NK-92 (cell line): ENCODE measurements around the gene NKX6-1.

Experiments used
- DNase-seq: peaks from one replicate; lab custom pipeline; 2025; ENCODE audit not compliant: unreplicated experiment; lab: John Stamatoyannopoulos, UW

Gene NKX6-1

DNA sequence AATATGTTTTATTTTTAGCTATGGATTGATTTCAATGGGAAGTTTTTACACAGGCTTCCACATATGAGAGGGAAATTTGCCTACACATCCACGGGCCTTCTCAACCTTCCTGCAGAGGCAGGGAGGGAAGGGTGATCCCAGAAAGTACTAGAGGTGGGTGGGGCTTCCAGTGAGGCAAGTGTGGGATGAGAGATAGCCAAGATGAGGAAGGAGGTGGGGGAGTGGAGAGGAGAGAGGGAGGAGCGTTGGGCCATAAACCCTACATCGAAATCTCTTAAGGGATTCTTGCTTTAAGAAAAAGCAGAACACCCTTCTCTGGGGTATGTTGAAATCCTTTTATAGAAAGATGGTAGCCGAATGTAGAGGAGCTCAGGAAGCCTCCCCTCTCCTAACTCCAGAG lies 19.0 kb downstream of the NKX6-1 start:
- DNase-seq: no peak

GRCh38 chr4:84479663-84480062 lies 19.4 kb downstream of the NKX6-1 start:
- DNase-seq: no peak

- no peak for DNase-seq
Measured at GRCh38 chr4:84477738-84478137, 21.4 kb downstream of the NKX6-1 start.

DNA sequence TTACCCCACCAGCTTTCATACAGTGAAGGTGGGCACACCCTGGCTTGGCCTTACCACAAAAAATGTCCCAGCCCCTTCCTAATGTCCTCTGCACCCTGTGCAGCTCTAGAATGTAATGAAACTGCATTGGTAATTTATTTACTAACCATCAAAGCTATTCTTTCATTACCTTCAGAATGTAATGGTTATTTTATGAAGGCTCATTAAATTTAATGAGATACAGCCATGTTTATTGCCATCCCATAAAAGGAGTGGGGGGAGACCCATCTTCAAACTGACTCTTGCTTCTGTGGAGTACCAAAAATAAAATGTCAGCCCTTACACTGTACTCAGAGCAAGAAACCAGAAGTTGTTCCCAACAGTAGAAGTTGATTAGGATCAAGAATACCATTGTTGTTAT lies 25.0 kb downstream of the NKX6-1 start:
- no peak for DNase-seq

- no peak for DNase-seq
Measured at GRCh38 chr4:84472154-84472553, 26.9 kb downstream of the NKX6-1 start.

- no peak for DNase-seq
Measured at GRCh38 chr4:84470204-84470785, 28.8 kb downstream of the NKX6-1 start.

DNA sequence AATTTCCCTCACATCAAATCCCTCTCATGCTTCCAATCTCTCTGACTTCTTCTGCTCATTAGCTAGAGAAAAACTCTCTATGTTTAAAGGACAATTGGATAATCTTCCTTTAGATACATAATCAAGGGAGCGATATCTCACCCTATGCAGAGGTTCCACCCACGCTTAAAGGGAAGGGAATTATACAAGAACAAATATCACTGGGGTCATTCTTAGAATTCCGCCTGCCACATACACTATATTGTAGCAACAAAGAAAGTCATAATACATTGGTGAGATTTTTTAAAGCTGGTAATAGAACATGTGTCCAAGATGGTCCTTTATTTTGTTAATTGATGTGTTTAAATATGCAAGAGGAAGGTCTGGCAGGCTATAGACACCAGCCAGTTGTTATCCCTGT lies 31.5 kb downstream of the NKX6-1 start:
- DNase-seq: no peak

DNA sequence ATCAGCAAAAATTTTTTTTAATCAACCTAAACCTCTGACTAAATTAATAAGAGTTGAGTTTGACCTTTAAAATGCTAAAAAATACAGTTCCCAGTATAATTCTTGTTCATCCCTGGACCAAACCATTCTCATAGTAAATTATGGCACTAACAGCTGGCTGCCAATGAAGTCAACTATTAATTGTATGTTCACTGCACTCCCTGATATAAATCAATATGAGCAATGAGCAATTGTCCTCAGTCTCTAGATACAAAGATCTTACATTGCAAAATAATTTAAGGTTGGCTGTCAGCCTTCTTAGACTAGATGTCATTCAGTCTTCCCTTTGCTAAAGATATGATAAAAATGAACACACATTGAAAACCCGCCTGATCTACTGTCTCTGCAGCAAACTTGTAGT lies 39.3 kb downstream of the NKX6-1 start:
- DNase-seq: no peak

DNA sequence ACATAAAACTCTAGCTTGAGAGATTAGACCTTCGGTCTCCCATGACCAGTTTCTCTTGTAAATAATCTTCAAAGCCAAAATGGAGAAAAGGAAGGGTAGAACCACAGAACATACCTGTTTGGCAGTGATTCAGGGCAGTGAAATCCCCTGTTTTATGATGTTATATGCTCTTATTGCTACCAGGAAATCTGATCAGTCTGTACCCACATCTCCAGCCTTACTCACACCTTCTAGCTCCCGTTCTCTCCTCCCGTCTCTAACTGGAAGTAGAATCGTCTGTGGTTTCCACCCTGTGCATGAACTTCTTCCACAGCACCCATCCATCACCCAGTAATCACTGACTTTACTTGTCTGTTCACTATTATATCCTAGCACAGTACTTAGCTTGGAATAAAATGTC lies 42.9 kb downstream of the NKX6-1 start:
- DNase-seq: no peak

GRCh38 chr4:84455697-84456096 lies 43.4 kb downstream of the NKX6-1 start:
- DNase-seq: no peak

- no peak for DNase-seq
Measured at GRCh38 chr4:84451546-84451945, 47.5 kb downstream of the NKX6-1 start.

- no peak for DNase-seq
Measured at GRCh38 chr4:84443523-84443922, 55.6 kb downstream of the NKX6-1 start.

DNA sequence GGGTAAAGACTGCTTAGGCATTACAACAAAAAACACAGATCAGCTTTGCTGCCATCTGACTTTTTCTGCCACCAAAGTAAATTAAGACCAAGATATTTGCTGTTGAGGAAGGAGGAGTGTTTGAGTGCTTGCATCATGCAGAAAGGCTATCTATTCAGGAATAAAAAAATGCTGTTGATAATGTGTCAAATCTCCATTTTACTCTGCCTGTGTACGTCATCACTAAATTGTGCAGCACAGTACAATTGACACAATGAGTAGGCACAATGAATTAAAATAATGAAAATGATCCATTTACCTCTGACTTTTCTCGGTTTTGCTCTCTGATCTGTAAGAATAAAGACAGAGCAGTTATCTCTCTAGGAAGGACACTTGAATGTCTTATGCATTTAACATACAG lies 56.3 kb downstream of the NKX6-1 start:
- DNase-seq: no peak
